H1 (cell line): ENCODE data around the gene C16orf87. TPM values are rescaled to one million over a fixed set of nuclear protein-coding genes. Genes with fewer than 3 reads are reported as not detected.

Source experiments
- CTCF ChIA-PET: fragments of 300-600 bp; sonication (Branson Sonifier 250); formaldehyde crosslinking; loops from one replicate; lab custom pipeline; 2021; ENCODE audit not compliant: partially characterized antibody; lab: Charles Lee
- POLR2A ChIA-PET: fragments of 300-600 bp; sonication (Branson Sonifier 250); formaldehyde crosslinking; loops from one replicate; lab custom pipeline; 2021; ENCODE audit warnings: inconsistent platforms; ENCODE audit not compliant: partially characterized antibody; lab: Charles Lee
- DNase-seq, 2 experiments: peaks; one replicate each; pipeline versions ENCODE4 v3.0.0 to v3.0.0-alpha.2; 2010 to 2022; ENCODE audit warnings: low spot score in 2 of 2, low read depth in 1 of 2, mixed read lengths in 1 of 2
- FAIRE-seq: peaks from 2 replicates; lab custom pipeline; 2011; peaks lifted over from hg19 to GRCh38; lab: Jason Lieb, UNC
- H2AFZ ChIP-seq: 2 replicates; pipeline ENCODE4 v1.8.1; 2012; ENCODE audit warnings: low read length, inconsistent platforms
- H2AK5ac ChIP-seq: 2 replicates; pipeline ENCODE4 v1.6.1; 2013; ENCODE audit warnings: low read depth, low read length
- H2BK120ac ChIP-seq: replicated peaks from 2 replicates; pipeline ENCODE3; 2013; ENCODE audit warnings: low read depth, low read length, inconsistent platforms
- H2BK12ac ChIP-seq: 2 replicates; pipeline ENCODE4 v1.6.1; 2013; ENCODE audit warnings: low read depth, low read length
- H2BK15ac ChIP-seq: 2 replicates; pipeline ENCODE4 v1.6.1; 2013; ENCODE audit warnings: low read length
- H2BK20ac ChIP-seq: 2 replicates; pipeline ENCODE4 v1.6.1; 2013; ENCODE audit warnings: low read length
- H2BK5ac ChIP-seq: 2 replicates; pipeline ENCODE4 v1.6.1; 2013; ENCODE audit warnings: low read depth, low read length
- H3K14ac ChIP-seq: 2 replicates; pipeline ENCODE4 v1.6.1; 2013; ENCODE audit warnings: inconsistent platforms; ENCODE audit not compliant: insufficient read length
- H3K18ac ChIP-seq: 2 replicates; pipeline ENCODE4 v1.6.1; 2013; ENCODE audit warnings: low read length; ENCODE audit errors: extremely low read depth
- H3K23ac ChIP-seq: 2 replicates; pipeline ENCODE4 v1.6.1; 2013; ENCODE audit warnings: inconsistent platforms; ENCODE audit not compliant: insufficient read length
- H3K23me2 ChIP-seq: 2 replicates; pipeline ENCODE4 v1.6.1; 2013; ENCODE audit warnings: low read depth, low read length
- H3K27ac ChIP-seq: 2 replicates; pipeline ENCODE4 v1.6.1; 2011; ENCODE audit warnings: low read depth, low read length, inconsistent platforms
- H3K27me3 ChIP-seq, 4 experiments: replicated peaks in 1 of 4; 1 replicate in 1 of 4; 2 replicates in 3 of 4; pipeline versions ENCODE4 v1.6.1 to v1.8.1; 2011 to 2013; ENCODE audit warnings: low read length in 3 of 4, mild to moderate bottlenecking in 3 of 4, inconsistent platforms in 2 of 4, mixed read lengths in 2 of 4, moderate library complexity in 1 of 4; ENCODE audit not compliant: control insufficient read depth in 3 of 4, insufficient read depth in 3 of 4; ENCODE audit errors: extremely low read depth in 1 of 4
- H3K36me3 ChIP-seq, 4 experiments: 2 replicates each; pipeline versions ENCODE4 v1.6.1 to v1.8.1; 2011 to 2013; ENCODE audit warnings: mild to moderate bottlenecking in 4 of 4, low read length in 3 of 4, moderate library complexity in 2 of 4, control low read depth in 1 of 4, inconsistent platforms in 1 of 4; ENCODE audit not compliant: insufficient read depth in 4 of 4, control insufficient read depth in 2 of 4
- H3K4ac ChIP-seq: replicated peaks from 2 replicates; pipeline ENCODE3; 2013; ENCODE audit warnings: low read length, low read depth, mixed read lengths, inconsistent platforms; ENCODE audit not compliant: insufficient read length
- H3K4me1 ChIP-seq, 4 experiments: replicated peaks in 1 of 4; 1 replicate in 1 of 4; 2 replicates in 3 of 4; pipeline versions ENCODE4 v1.6.1 to v1.8.1; 2011 to 2013; ENCODE audit warnings: low read length in 3 of 4, inconsistent platforms in 2 of 4, mixed read lengths in 1 of 4; ENCODE audit not compliant: insufficient read depth in 4 of 4, control insufficient read depth in 3 of 4
- H3K4me2 ChIP-seq, 2 experiments: 2 replicates each; pipeline versions ENCODE4 v1.6.1 to v1.8.1; 2011 to 2013; ENCODE audit warnings: low read depth in 2 of 2, low read length in 2 of 2, control low read depth in 1 of 2, inconsistent platforms in 1 of 2, mild to moderate bottlenecking in 1 of 2; ENCODE audit not compliant: insufficient read depth in 1 of 2
- H3K4me3 ChIP-seq, 4 experiments: fragments of 200-600, 300-600 bp in 1 of 4; sonication (generic), shearing (Covaris generic), sonication (Bioruptor Twin) in 1 of 4; 2 replicates each; pipeline versions ENCODE4 v1.5.1 to v1.8.1; 2011 to 2016; ENCODE audit warnings: low read length in 4 of 4, low read depth in 3 of 4, control low read depth in 2 of 4, inconsistent platforms in 2 of 4, mild to moderate bottlenecking in 2 of 4, mixed read lengths in 1 of 4, moderate library complexity in 1 of 4; ENCODE audit not compliant: insufficient read depth in 2 of 4; ENCODE audit errors: extremely low read depth in 1 of 4
- H3K56ac ChIP-seq: replicated peaks from 2 replicates; pipeline ENCODE3; 2013; ENCODE audit warnings: low read depth, mild to moderate bottlenecking, mixed read lengths, low read length, inconsistent platforms; ENCODE audit not compliant: insufficient read length
- H3K79me1 ChIP-seq: 2 replicates; pipeline ENCODE4 v1.6.1; 2013; ENCODE audit warnings: low read depth, low read length, control low read depth
- H3K79me2 ChIP-seq, 2 experiments: 2 replicates each; pipeline versions ENCODE4 v1.6.1 to v1.8.1; 2012 to 2013; ENCODE audit warnings: low read length in 2 of 2, mild to moderate bottlenecking in 2 of 2, inconsistent platforms in 1 of 2; ENCODE audit not compliant: insufficient read depth in 2 of 2, control insufficient read depth in 1 of 2
- H3K9ac ChIP-seq, 4 experiments: replicated peaks in 1 of 4; 1 replicate in 1 of 4; 2 replicates in 3 of 4; pipeline versions ENCODE4 v1.6.1 to v1.8.1; 2011 to 2013; ENCODE audit warnings: low read depth in 3 of 4, low read length in 3 of 4, control low read depth in 2 of 4, mild to moderate bottlenecking in 2 of 4, moderate library complexity in 2 of 4, inconsistent platforms in 1 of 4; ENCODE audit errors: extremely low read depth in 1 of 4
- H3K9me3 ChIP-seq, 2 experiments: 2 replicates each; pipeline versions ENCODE4 v1.6.1 to v1.8.1; 2012 to 2013; ENCODE audit warnings: mild to moderate bottlenecking in 2 of 2, moderate library complexity in 2 of 2, control low read depth in 1 of 2, inconsistent platforms in 1 of 2, low read depth in 1 of 2, low read length in 1 of 2, mixed read lengths in 1 of 2; ENCODE audit not compliant: insufficient read depth in 2 of 2
- H4K20me1 ChIP-seq, 2 experiments: replicated peaks in 1 of 2; 2 replicates each; pipeline versions ENCODE3 to v1.8.1; 2011 to 2013; ENCODE audit warnings: inconsistent platforms in 2 of 2, low read length in 2 of 2, mild to moderate bottlenecking in 1 of 2; ENCODE audit not compliant: insufficient read depth in 2 of 2, control insufficient read depth in 1 of 2
- H4K5ac ChIP-seq: 2 replicates; pipeline ENCODE4 v1.6.1; 2013; ENCODE audit warnings: low read length, low read depth, mixed read lengths, inconsistent platforms; ENCODE audit not compliant: insufficient read length
- H4K8ac ChIP-seq: 2 replicates; pipeline ENCODE4 v1.8.0; 2013; ENCODE audit warnings: mild to moderate bottlenecking, moderate library complexity, low read length, inconsistent platforms; ENCODE audit not compliant: insufficient read depth; ENCODE audit errors: extremely low read depth
- H4K91ac ChIP-seq: replicated peaks from 2 replicates; pipeline ENCODE3; 2013; ENCODE audit warnings: low read length, mixed read lengths, inconsistent platforms; ENCODE audit not compliant: insufficient read length
- CTBP2 ChIP-seq: IDR thresholded peaks from 2 replicates; pipeline ENCODE4 v1.7.0; 2011; ENCODE audit warnings: borderline replicate concordance, mild to moderate bottlenecking, moderate library complexity, mixed read lengths, low read length; ENCODE audit not compliant: insufficient read depth, insufficient read length
- EP300 ChIP-seq, 2 experiments: IDR thresholded peaks; 1 replicate in 1 of 2; 2 replicates in 1 of 2; pipeline ENCODE4 v1.6.1; 2011 to 2012; ENCODE audit warnings: low read depth in 2 of 2, low read length in 2 of 2, mild to moderate bottlenecking in 2 of 2, borderline replicate concordance in 1 of 2, inconsistent platforms in 1 of 2, moderate library complexity in 1 of 2
- POLR2A ChIP-seq, 2 experiments: IDR thresholded peaks; 1 replicate in 1 of 2; 2 replicates in 1 of 2; pipeline ENCODE4 v1.6.1; 2011; ENCODE audit warnings: low read depth in 2 of 2, low read length in 2 of 2, mild to moderate bottlenecking in 2 of 2; ENCODE audit errors: control extremely low read depth in 1 of 2
- WGBS, 2 experiments: shearing (Covaris generic) in 1 of 2; methylation state at CpG; one replicate each; pipeline versions ENCODE4 v1.1.6 to v1.1.7; 2013 to 2015; ENCODE audit warnings: low lambda C conversion rate in 2 of 2, mixed read lengths in 2 of 2, inconsistent platforms in 1 of 2, low coverage in 1 of 2, missing lambda C conversion rate in 1 of 2; ENCODE audit not compliant: insufficient replicate concordance in 2 of 2, insufficient coverage in 1 of 2, insufficient read length in 1 of 2; ENCODE audit errors: extremely low coverage in 1 of 2, missing lambda C conversion rate in 1 of 2; 5-methylcytosine and 5-hydroxymethylcytosine counted together
- polyA plus RNA-seq, 7 experiments: library from polyadenylated mRNA; depleted of rRNA in 3 of 7; stranded (reverse) in 5 of 7; unstranded in 2 of 7; fragments of >200 nt in 5 of 7; fragments of 200-250 nt in 2 of 7; gene quantifications; 1 replicate in 5 of 7; 2 replicates in 1 of 7; 4 replicates in 1 of 7; pipeline versions ENCODE4 v1.2.1 to v1.2.3, GENCODE V29; 2011 to 2013; ENCODE audit warnings: missing spikeins in 2 of 7, mixed read lengths in 2 of 7
- total RNA-seq: library from RNA; stranded (reverse); fragmentation: NEBNext Ultra II Directional; extraction: Animal tissue kit (Norgen Biotek cat#: 25700); gene quantifications from 2 replicates; pipeline ENCODE4 v1.2.1, GENCODE V29; 2021

The C16orf87 gene
- total and polyA plus RNA-seq, 2 of the 8 experiments (the other 6 are each of a cell fraction or from before 2014, with no cell fraction given): 4.8 to 21.8 TPM

DNA sequence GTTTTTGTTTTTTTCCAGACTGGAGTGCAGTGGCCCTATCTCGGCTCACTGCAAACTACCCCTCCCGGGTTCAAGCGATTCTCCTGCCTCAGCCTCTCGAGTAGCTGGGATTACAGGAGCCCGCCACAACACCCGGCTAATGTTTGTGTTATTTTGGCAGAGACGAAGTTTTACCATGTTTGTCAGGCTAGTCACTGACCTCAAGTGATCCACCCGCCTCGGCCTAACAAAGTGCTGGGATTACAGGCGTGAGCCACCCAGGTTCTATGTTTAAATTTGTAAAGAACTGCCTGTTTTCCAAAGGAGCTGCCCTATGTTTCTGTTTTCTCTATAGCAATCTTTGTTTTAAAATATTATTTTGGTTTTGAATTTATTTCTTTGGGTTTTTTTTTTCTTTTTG, 13.8 kb upstream of the C16orf87 start:
- H2BK20ac ChIP-seq: no peak overlapping the region
- H3K9ac ChIP-seq: no peak overlapping the region
- H2AK5ac ChIP-seq: no peak overlapping the region
- H3K14ac ChIP-seq: no peak overlapping the region
- H4K20me1 ChIP-seq: no peaks in the 10 kb centered on the region
- H3K9me3 ChIP-seq: peaks cover 3 to 4% of the 10 kb centered on the region in 2 experiments; a peak in 1 of 4 replicates
- H3K36me3 ChIP-seq: no peaks in the 10 kb centered on the region
- H3K79me1 ChIP-seq: no peaks in the 10 kb centered on the region
- no peaks in the 10 kb centered on the region for H3K79me2 ChIP-seq
- no peak overlapping the region for H2AFZ ChIP-seq
- H3K4ac ChIP-seq: no peak overlapping the region
- H3K56ac ChIP-seq: no peak overlapping the region
- H4K91ac ChIP-seq: no peak overlapping the region
- no peak overlapping the region for H2BK120ac ChIP-seq
- H3K4me1 ChIP-seq: no peaks in the 10 kb centered on the region
- ChIA-PET POLR2A (interaction anchor here (1.2 kb wide), 1 partner anchor 23 kb away, joined by 3 read pairs; no protein-coding TSS in a partner anchor), CTCF (interaction anchor here (0.9 to 2.4 kb wide), 3 partner anchors 9 to 13 kb away, joined by 3 to 9 read pairs (median 3); no protein-coding TSS in a partner anchor)
- FAIRE-seq (no peak), DNase-seq (peak in 1 of 2 experiments; percentile 10)
- no peaks in the 10 kb centered on the region for H3K23me2 ChIP-seq
- no peak overlapping the region for H3K4me3 ChIP-seq
- H3K4me2 ChIP-seq: no peak overlapping the region
- no peak overlapping the region for H3K27ac ChIP-seq
- no peak overlapping the region for H3K18ac ChIP-seq
- H3K27me3 ChIP-seq: no peaks in the 10 kb centered on the region
- no peak overlapping the region for H3K23ac ChIP-seq
- no peak overlapping the region for H2BK12ac ChIP-seq
- WGBS, 2 experiments: 93% methylated on average over 10 of the region's 10 CpGs; no CpG with 5 or more reads in 1 of the 2 experiments
- TF ChIP-seq POLR2A (IDR thresholded peaks at IDR 0.05; ENCODE audit: control extremely low read depth in 1 of 2, low read depth in 2 of 2, low read length in 2 of 2): no peak
- TF ChIP-seq EP300 (IDR thresholded peaks at IDR 0.05; ENCODE audit: borderline replicate concordance in 1 of 2, low read depth in 2 of 2, low read length in 2 of 2): no peak
- TF ChIP-seq CTBP2: no peak
- TF ChIP-seq, all 59 proteins: peak for 0
- H4K8ac ChIP-seq: no peak overlapping the region
- H4K5ac ChIP-seq: no peak overlapping the region
- no peak overlapping the region for H2BK15ac ChIP-seq
- H2BK5ac ChIP-seq: no peak overlapping the region
